HG03442 (cell line): ENCODE measurements around the gene ZC2HC1B.

Source experiments
- ATAC-seq: cut with Tn5 transposase; IDR thresholded peaks from one replicate; pipeline ENCODE4 v1.9.1; 2021; ENCODE audit warnings: mild to moderate bottlenecking, moderate library complexity; ENCODE audit not compliant: unreplicated experiment

The ZC2HC1B gene

DNA sequence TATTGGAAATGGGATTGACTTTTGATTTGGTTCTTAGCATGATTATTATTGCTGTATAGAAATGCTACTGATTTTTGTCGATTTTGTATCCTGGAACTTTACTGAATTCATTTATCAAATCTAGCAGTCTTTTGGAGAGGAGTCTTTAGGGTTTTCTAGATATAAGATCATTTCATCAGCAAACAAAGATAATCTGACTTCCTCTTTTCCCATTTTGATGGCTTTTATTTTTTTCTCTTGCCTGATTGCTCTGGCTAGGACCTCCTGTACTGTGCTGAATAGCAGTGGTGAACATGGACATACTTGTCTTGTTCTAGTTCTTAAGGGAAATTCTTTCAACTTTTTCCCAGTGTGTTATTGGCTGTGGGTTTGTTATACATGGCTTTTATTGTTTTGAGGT is 64.6 kb downstream of the ZC2HC1B start:
- no peak for ATAC-seq

DNA sequence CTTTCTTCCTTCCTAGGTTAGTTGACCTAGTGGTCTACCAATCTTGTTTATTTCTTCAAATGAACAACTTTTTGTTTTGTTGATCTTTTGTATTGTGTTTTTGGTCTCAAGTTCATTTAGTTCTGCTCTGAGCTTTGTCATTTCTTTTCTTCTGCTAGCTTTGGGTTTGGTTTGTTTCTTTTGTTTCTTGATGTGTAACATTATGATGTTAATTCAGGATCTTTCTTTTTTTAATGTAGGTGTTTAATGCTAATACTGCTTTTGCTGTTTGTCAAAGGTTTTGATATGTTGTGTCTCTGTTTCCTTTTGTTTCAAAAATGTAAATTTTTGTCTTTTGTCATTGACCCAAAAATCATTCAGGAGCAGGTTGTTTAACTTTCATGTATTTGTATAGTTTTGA is 65.7 kb downstream of the ZC2HC1B start:
- no peak for ATAC-seq

DNA sequence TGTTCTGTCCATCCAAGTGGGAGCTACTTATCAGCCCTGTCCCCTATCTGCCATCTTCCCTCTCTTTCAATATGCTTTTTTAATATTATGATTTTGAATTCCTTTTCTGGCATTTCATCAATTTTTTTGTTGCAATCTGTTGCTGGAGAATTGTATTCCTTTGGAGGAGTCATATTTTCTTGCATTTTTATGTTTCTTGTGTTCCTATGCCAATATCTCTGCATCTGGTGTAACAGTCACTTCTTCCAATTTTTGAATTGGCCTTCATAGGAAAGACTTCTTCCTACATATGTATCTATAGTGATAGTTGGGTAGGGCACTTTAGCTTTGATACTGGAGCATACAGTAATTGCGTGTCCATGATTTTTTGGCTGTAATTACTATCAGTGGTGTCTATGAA is 70.1 kb downstream of the ZC2HC1B start:
- ATAC-seq: no peak

DNA sequence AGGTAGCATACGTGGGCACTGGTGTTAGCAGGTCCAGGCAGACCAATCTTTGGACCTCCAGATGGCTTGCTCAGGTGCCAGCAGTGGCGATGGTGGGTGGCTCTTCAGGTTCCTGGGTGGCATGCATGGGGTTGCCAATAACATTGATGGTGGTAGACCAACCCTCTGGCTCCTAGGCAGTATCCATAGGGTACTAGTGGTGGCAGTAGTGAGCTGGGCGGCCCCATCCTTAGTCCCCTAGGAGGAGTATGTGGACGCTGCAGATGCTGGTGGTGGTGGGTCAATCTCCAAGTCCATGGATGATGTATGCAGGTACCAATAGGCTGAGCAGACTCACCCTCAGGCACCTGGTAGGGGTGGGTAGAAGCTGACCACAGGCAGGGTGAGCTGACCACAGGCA is 70.6 kb downstream of the ZC2HC1B start:
- ATAC-seq: no peak

DNA sequence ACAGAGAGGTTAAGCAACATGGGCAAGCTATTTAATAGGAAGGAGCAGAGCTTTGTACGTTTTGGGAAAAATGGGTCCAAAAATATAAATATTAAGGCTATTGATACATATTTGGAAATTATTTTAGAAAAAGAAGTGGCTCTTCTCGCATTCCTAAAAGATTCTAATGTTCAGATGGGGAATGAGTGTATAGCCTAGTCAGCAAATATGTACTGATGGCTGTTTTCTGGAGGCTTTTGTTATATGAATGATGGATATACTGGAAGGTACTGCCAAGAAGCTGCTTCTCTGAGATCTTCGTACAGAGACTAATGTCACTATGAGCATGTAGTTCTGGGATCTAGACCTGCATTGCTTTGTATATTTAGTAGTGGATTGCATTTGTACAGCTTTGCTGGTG is 72.1 kb downstream of the ZC2HC1B start:
- no peak for ATAC-seq

DNA sequence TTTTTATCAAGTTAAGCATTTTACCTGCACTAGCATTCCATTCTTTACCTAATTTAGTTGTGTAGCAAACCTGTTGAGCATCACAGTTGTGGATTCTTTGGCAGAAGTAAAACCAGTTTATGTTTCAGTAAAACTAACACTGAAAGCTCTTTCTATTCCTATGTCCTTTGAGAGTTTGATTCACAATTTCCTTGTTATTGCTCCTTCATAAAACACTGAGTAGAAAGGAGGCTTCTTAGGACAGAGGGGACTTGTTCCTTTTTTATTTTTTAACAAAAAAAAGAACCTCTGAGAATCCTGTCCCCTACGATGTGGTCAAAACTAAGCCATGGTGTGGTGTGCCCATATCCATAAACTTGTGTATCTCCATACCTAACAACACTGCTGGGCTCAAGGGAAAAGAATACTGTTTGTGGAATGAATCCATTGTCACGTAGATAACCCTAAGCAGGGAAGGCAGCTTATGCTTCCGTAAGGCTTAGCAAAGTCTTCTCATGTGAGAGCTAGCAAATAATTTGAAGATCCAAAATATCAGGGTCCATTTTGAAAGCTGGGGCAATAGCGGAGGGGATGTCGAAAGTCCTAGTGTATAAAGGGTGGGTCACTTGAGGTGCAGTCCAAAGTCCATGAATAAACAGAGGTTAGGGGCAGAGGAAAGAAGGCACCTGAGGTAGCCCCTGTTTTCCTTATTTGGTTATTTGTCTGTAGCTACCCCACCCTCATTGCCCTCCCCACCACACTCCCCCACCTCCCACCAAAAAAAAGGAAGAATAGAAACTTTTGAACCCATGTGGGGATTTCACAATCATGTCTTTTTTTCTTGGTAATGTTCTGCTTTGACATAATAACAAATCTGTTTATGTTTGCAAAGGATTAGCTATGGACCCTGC is 72.7 kb downstream of the ZC2HC1B start:
- ATAC-seq: no peak

DNA sequence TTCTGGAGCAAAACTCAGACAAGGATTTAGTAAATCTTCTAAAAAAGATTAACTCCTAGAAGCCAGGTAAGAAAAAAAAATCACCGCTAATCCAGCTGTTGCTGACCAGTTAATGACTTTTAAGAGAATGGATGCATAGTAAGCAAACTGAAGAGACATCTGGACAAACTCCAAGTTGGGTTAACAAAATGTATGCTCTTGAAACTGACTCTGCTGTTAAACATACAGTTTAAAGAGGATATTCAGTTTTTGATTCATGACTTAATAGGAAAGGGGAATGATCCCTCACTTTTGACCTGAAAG is 73.3 kb downstream of the ZC2HC1B start:
- no peak for ATAC-seq

DNA sequence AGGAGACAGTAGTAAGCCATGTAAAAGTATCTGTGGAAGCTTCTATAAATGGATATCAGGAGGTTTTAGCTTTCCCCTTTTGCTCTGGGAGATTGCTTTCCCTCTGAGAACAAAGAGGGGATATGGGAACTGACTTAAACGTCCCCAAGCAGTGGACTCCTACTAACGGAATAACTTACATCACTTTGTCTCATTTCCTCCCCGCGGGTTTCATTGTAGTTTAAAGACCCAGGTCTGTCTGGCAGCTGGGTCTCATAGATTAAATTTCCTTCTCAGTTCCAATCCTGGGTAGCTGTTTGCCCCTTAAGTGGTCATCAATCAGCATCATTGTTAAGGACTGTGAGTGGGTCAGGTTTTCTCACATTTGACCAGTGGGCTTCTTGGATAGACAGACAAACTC is 75.1 kb downstream of the ZC2HC1B start:
- no peak for ATAC-seq

DNA sequence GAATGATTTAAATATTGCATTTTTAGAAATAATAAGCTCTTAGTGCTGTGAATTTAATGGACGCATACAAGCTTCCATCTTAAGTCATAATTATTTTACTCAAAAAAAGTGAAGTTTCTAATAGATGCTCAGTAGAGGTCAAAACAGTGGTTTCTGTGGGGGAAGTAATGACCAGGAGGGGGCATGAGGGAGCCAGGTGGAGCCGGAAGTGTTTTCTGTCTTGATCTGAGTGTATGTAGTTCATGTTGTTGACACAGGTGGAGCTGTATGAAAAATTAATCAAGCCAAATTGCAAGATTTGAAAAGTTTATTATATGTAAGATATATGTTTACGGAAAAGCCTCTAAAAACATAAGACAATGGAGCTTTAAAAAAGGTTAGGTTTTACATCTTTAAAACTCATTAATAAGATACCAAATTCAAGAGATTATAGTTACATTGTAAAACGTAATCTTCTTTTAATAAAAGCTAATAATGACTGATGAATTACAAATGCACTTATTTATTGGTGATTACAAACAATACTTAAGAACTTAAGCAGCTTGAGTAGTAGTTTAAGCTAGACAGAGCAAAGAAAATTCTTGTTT is 75.8 kb downstream of the ZC2HC1B start:
- peak; percentile 96 for ATAC-seq

DNA sequence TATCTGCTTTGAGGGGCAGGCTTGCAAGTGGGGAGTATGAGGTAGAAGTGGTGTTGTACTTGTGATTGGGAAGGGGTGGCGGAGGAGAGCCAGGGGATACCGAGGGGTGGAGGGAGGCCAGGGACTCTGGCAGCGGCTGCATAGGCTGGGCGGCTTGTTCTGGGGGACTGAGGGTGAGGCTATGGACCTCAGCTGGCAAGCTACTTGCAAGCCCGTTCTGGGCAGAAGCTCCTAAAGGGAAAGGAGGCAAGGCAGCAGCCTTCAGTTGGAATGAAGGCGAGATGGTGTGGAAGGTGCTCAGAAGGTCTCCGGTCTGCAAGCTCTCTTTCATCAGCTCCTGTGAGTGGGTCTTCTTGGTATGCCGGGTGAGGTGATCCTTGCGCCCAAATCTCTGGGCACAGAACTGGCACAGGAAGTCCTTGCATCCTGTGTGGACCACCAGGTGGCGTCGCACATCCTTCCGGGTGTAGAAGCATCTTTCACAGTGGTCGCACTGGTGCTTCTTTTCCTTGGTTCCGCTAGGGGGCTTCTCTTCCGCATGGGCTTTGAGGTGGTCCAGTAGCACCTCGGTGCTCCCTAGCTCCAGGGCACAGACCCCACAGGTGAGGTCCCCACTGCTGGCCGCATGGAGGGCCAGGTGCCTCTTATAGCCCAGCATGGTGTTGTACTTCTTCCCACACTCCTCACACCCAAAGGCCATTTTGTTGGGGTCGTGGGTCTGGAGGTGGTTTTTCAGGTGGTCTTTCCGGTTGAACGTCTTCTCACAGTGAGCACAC is 77.8 kb downstream of the ZC2HC1B start:
- ATAC-seq: peak; percentile 61

DNA sequence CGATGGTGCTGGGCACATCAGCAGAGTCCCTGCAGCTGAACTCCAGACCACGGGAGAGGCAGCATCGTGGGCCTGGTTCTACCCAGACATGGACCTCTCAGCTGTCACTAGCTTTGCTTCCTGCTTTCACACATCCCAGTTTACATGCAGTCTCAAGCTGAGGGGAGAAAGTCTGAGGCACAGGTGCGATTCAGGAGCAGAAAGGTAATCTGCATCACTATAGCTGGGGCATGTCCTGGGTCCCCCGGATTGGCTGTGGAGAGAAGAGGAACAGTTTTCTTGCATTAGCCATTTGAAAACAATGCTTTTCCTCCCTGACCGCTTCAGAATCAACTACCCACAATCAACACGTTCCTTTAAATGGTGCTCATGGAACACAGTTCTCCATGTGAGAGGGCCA is 83.9 kb downstream of the ZC2HC1B start:
- no peak for ATAC-seq

DNA sequence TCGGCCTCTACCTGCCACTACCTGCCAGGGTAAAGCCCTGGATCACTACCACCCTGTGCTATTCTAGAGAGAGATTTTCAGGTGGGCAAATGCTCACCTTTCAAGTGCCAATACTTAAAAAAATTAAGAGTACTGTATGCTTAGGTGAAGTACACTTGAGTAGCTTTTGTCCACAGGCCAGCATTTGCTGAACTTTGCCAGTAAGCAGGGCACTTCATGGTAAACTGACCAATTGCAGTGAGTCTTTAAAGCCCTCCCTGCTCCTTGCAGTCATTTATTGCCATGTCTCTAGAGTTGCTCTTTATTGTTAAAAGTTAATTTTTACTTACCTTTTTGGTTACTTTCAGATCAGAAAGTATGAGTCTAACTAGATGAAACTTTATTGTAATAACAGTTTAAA is 85.3 kb downstream of the ZC2HC1B start:
- no peak for ATAC-seq

DNA sequence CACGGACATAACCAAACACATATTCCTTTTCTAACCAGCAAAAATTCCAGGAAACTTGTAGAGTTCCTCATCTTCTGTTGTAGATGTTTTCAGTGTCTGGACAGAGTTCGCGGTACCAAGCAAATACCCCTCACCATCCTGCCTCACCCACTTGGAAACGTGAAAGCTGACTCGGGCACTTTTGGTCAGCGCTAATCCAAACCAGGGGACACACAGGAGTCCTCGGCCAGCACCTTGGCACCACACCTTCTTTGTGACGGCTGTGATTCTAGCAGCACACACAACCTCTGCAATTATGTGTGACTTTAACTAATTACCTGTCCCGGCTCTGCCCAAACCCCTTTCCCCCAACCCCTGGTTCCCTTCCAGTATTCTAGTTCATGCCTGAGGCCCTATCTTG is 85.7 kb downstream of the ZC2HC1B start:
- ATAC-seq: no peak

DNA sequence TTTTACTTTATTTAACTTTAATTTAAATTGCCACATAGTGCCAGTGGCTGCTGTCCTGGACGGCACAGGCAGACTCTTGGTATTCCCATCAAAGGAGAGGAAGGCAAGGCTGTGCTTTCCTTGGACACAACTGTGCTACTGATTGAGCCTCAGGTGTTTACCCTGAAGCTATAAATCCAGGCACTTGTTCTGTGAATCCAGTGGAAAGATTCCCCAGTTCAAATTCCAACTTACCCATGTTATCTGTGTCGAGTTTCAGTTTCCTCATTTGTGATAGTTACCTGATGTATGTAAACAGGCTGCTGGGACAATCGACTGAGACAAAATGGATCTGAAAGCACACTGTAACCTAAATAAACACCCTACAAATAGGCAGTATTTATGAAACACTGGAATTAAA is 86.6 kb downstream of the ZC2HC1B start:
- ATAC-seq: no peak

DNA sequence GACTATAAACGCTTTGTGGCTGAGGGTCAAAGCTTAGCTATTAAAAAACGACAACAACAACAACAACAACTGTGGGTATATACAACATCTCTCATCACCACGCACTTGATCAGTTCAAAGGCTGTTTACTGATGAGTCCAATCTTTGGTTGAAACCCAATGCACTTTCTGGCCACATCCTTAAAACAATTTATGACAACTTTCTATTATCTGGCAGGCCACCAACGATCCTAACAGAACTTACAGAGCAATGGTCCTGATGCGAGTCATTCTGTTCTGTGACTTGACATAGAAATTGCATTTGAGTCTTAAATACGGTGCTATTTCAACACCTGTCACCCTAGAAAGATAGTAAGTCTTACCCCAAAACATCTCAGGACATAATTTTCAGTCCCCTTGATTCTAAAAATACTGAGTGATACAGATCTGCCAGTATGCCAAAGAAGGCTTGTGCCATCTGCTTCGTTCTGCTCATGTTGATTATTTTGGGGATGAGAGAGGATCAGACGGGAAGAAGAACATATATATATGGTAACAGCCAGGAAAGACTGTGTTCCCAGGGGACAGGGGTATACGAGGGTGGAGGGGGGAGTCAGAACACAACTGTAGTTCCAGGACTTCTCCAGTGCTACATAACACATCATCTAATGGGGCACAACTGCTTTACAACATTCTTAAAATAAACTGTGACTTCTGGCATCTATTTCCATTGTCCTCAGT is 87.9 kb downstream of the ZC2HC1B start:
- ATAC-seq: no peak

DNA sequence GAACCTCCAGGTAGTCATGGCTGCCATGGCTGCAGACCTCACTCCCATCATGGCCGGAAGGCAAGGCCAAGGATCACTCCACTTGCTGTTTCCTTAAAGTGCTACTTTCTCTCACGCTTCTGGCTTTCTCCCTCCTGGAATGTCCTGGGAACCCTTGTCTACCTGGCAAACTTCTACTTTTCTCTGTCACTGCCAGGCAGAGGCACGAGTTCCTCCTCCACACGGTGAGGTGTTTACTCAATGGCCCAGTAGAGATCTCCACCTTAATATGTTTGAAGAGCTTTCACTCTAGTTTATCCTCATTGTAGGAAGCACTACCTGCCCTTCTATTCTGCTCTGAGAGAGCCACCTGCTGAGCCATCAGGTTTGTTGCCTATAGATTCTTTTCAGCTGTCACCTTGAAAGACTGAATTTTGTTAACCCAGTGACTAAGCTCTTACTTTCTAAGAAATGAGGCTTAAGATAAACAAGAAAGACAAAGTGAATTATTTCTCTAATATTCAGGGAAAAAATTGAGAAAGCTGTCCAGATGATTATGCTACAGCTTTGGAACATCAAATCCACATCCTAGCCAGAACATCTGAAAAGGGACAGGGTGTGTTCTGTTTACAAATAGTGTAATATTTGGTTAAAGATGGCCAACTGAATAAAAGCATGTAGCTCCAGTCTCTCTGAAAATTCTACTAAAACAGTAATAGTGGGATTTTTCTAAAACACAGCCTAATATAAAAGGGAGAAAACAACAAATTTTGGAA is 88.8 kb downstream of the ZC2HC1B start:
- no peak for ATAC-seq

DNA sequence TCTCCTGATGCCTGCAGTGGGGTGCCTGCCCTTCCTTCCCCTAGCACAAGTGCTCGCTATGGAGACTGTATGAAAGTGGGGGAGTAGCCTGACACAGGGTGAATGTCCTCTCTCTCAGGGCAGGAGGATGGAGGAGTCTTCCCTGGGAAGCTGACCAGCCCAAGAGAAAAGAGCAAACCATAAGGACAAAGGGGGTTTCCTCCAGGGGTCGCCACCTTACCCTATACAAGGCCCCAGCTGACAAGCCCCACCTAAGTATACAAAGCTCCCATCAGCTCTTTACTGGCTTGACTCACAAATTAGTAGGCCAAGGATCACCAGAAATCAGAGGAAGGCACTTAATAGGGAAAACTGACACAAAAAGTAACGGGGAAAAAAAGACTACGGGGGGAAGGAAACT is 89.6 kb downstream of the ZC2HC1B start:
- ATAC-seq: no peak

DNA sequence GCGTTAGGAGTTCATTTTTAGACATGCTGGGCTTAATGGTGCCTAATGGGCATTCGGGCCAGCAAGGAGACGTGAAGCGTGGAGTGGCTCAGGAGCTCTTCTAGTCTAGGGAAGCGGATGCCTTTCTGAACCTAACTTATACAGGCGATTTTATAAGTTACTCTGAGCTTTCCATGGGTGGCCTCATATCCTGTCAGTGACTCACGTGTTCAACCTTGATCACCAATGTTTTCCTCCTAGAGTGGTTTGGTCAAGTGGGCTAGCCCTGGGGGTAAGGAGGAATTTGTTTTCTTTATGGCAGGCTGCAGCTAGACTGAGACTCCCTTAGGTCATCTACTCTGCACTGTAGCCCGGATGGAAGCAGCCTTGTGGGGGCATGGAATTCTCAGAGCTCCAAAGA is 91.7 kb downstream of the ZC2HC1B start:
- ATAC-seq: no peak

DNA sequence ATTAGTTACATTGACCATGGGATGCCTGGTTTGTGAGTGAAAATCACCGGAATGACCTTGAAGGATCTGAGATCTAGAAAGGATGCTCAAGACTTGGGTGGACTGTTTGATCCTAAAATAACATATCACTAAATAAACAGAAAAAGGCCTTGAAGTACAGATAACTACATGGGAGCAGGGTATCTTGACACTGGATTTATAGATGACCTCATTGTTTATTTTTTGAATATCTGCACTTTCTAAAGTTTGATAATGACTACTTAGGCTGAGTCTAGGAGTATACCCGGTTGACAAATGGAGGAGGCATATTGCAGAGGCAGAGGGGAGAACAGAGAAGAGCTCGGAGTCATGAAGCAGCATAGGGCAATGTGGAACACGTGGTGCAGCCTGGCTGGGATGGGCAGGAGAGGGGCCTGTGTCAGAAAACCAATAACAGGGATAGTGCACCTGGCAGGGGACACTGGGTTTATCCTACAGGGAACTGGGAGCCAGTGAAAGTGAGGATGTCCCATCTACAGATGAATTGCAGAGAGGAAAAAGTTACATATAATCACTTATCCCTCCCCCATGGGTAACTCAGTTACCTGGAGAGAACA is 93.5 kb downstream of the ZC2HC1B start:
- no peak for ATAC-seq

DNA sequence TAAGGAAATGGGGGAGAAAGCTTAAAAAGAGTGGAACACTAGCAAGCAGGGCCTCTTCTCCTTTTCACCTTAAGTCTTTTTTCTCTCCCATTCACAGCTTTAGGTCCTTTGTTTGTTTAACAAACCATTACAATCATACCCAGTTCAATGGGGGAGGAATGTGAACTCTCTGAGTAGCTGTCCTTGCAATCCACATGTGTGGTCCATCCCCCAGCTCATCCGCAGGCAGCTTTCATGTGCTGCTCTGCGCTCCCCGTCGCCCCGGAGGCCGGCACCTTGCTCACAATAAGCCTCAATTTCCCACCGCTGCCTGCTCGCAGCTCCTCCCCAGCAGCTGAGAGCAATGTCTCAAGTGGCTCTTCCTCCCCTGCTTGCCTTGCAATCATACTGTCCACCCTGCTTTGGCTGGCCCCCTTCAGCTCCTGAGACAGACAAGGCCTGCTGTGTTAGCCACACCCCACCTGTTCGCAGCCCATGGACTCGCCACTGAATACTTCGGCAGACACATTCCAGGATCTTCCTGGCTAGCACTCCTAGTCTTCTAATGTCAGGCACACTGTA is 94.6 kb downstream of the ZC2HC1B start:
- ATAC-seq: no peak
